Measurements from ENCODE around the gene DRD1. TPM values are rescaled to one million over a fixed set of nuclear protein-coding genes. Genes with fewer than 3 reads are reported as not detected.

Gene DRD1
- total RNA-seq, 1 experiment from 2014 or later = 1.0 TPM

DNA sequence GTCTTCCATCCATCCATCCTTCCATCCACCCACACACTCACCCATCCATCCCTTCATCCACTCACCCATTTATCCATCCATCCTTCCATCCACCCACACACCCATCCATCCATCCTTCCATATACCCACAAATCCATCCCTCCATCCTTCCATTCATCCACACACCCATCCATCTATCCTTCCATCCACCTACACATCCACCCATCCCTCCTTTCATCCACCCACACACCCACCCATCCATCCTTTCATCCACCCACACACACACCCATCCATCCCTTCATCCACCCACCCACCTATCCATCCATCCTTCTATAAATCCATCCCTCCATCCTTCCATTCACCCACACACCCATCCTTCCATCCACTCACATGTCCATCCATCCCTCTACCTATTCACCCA lies 23.6 kb downstream of the DRD1 start:
- no peaks in the 10 kb centered on the region for H3K4me1 ChIP-seq (ENCODE audit: control insufficient read depth, insufficient read depth, low read length)
- ChIA-PET POLR2A (no interaction called here), CTCF (no interaction called here)
- no peaks in the 10 kb centered on the region for H3K36me3 ChIP-seq (ENCODE audit: control insufficient read depth, insufficient read depth, low read length)
- no TSS peak for BruUV-seq (replicated peaks)
- in situ Hi-C loops (cut with HindIII; ENCODE audit: low pct_unique_long_range_greater_than_20kb, low sequenced_read_pairs) (no loop called here), intact Hi-C loops (cut with micrococcal nuclease; ENCODE audit: unreplicated experiment) (no loop called here)
- ATAC-seq (no peak), DNase-seq (ENCODE audit: low read depth, low spot score) (no peak)
- no peaks in the 10 kb centered on the region for H3K27me3 ChIP-seq (ENCODE audit: control insufficient read depth, insufficient read depth, low read length)
- no peak overlapping the region for H3K4me3 ChIP-seq (ENCODE audit: low read depth in 2 of 2, low read length in 2 of 2)
- no peak overlapping the region for H3K27ac ChIP-seq (ENCODE audit: low read length)
- TF ChIP-seq, protein P1, sequence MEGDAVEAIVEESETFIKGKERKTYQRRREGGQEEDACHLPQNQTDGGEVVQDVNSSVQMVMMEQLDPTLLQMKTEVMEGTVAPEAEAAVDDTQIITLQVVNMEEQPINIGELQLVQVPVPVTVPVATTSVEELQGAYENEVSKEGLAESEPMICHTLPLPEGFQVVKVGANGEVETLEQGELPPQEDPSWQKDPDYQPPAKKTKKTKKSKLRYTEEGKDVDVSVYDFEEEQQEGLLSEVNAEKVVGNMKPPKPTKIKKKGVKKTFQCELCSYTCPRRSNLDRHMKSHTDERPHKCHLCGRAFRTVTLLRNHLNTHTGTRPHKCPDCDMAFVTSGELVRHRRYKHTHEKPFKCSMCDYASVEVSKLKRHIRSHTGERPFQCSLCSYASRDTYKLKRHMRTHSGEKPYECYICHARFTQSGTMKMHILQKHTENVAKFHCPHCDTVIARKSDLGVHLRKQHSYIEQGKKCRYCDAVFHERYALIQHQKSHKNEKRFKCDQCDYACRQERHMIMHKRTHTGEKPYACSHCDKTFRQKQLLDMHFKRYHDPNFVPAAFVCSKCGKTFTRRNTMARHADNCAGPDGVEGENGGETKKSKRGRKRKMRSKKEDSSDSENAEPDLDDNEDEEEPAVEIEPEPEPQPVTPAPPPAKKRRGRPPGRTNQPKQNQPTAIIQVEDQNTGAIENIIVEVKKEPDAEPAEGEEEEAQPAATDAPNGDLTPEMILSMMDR (IDR thresholded peaks at IDR 0.05) = no peak
- no peak for TF ChIP-seq POLR2AphosphoS5 (IDR thresholded peaks at IDR 0.05; ENCODE audit: low read depth, low read length)
- no peak for TF ChIP-seq TCF7L2 (IDR thresholded peaks at IDR 0.05; ENCODE audit: low read depth, low read length)
- TF ChIP-seq, protein P2, sequence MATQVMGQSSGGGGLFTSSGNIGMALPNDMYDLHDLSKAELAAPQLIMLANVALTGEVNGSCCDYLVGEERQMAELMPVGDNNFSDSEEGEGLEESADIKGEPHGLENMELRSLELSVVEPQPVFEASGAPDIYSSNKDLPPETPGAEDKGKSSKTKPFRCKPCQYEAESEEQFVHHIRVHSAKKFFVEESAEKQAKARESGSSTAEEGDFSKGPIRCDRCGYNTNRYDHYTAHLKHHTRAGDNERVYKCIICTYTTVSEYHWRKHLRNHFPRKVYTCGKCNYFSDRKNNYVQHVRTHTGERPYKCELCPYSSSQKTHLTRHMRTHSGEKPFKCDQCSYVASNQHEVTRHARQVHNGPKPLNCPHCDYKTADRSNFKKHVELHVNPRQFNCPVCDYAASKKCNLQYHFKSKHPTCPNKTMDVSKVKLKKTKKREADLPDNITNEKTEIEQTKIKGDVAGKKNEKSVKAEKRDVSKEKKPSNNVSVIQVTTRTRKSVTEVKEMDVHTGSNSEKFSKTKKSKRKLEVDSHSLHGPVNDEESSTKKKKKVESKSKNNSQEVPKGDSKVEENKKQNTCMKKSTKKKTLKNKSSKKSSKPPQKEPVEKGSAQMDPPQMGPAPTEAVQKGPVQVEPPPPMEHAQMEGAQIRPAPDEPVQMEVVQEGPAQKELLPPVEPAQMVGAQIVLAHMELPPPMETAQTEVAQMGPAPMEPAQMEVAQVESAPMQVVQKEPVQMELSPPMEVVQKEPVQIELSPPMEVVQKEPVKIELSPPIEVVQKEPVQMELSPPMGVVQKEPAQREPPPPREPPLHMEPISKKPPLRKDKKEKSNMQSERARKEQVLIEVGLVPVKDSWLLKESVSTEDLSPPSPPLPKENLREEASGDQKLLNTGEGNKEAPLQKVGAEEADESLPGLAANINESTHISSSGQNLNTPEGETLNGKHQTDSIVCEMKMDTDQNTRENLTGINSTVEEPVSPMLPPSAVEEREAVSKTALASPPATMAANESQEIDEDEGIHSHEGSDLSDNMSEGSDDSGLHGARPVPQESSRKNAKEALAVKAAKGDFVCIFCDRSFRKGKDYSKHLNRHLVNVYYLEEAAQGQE (IDR thresholded peaks at IDR 0.05; ENCODE audit: insufficient read depth in 1 of 2, low read depth in 2 of 2, low read length in 1 of 2) = no peak
- TF ChIP-seq SIN3A (IDR thresholded peaks at IDR 0.05; ENCODE audit: borderline replicate concordance, insufficient read depth, low read depth, low read length) = no peak
- peaks cover 6% of the 10 kb centered on the region; the same call in 1 of the 2 replicates for H3K9me3 ChIP-seq (ENCODE audit: control insufficient read depth, insufficient read depth, low read depth, low read length)

DNA sequence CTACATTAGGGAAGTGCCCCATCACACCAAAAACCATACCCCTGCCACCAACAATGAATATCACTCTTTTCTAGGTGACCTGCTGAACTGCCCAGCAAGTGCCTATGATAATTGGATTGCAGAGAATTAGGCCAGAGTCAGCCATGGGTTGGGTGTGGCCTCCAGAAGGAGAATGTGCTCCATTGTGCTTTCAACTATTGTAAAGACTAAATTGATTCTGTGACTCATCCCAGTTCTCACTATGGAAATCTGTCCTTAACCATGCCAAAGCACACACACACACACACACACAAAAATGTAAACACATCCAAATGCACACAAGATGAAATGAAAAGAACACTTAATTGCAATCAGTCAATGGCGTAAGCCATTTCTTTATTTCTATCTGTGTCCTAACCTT lies 25.7 kb downstream of the DRD1 start:
- TF ChIP-seq SIN3A (IDR thresholded peaks at IDR 0.05; ENCODE audit: borderline replicate concordance, insufficient read depth, low read depth, low read length) = no peak
- no peak for TF ChIP-seq TCF7L2 (IDR thresholded peaks at IDR 0.05; ENCODE audit: low read depth, low read length)
- TF ChIP-seq, protein P2 (IDR thresholded peaks at IDR 0.05; ENCODE audit: insufficient read depth in 1 of 2, low read depth in 2 of 2, low read length in 1 of 2) = no peak
- TF ChIP-seq, protein P1 (IDR thresholded peaks at IDR 0.05) = no peak
- no peak for TF ChIP-seq POLR2AphosphoS5 (IDR thresholded peaks at IDR 0.05; ENCODE audit: low read depth, low read length)
- Histone ChIP-seq H3K27me3 (ENCODE audit: control insufficient read depth, insufficient read depth, low read length) (no peaks in the 10 kb centered on the region), H3K27ac (ENCODE audit: low read length) (no peak overlapping the region), H3K36me3 (ENCODE audit: control insufficient read depth, insufficient read depth, low read length) (no peaks in the 10 kb centered on the region), H3K4me1 (ENCODE audit: control insufficient read depth, insufficient read depth, low read length) (no peaks in the 10 kb centered on the region), H3K9me3 (ENCODE audit: control insufficient read depth, insufficient read depth, low read depth, low read length) (peaks cover 6% of the 10 kb centered on the region; the same call in 1 of the 2 replicates), H3K4me3 (ENCODE audit: low read depth in 2 of 2, low read length in 2 of 2) (no peak overlapping the region)
- ATAC-seq (no peak), DNase-seq (ENCODE audit: low read depth, low spot score) (no peak)
- intact Hi-C loops (cut with micrococcal nuclease; ENCODE audit: unreplicated experiment) = no loop called here
- POLR2A ChIA-PET = no interaction called here
- CTCF ChIA-PET = no interaction called here
- in situ Hi-C loops (cut with HindIII; ENCODE audit: low pct_unique_long_range_greater_than_20kb, low sequenced_read_pairs) = no loop called here
- no TSS peak for BruUV-seq (replicated peaks)
